Left forelimb (tissue), 1 donor: ENCODE results near the gene TMEM30A.
A peak's percentile ranks its signal among the peaks of the same experiment; 100 is the strongest.

Experiments used
- DNase-seq: peaks from one replicate; pipeline ENCODE4 v3.0.0-alpha.2; 2018; ENCODE audit warnings: low spot score

TMEM30A gene

DNA sequence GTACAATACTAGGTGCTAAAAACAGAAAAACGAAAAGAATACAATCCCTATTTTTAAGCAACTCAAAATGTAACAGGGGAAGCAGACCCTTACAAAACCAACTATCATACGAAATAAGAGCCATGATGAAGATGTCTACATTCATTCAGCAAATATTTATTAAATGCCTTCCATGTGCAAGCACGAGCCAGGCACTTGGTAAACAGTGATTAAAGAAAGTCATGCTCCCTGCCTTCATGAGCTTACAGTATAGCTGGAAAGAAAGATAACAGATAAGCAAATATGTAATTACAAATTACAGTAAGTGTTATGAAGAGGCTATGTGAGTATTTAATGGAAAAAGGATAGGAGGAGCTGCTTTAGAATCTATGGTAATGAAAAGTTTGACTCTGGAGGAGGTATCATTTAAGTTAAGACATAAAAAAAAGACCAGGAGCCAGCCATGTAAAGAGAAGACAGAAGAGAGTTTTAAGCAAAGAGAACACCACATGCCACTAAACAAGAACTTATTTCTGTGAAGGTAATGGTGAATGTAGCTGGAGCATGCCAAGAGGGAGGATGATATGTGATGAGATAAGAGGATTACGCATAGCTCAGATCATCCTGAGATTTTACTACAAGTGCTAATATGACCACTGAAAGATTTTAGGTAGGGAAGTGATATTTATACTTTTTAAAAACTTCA, 21.7 kb downstream of the TMEM30A start:
- DNase-seq: no peak

DNA sequence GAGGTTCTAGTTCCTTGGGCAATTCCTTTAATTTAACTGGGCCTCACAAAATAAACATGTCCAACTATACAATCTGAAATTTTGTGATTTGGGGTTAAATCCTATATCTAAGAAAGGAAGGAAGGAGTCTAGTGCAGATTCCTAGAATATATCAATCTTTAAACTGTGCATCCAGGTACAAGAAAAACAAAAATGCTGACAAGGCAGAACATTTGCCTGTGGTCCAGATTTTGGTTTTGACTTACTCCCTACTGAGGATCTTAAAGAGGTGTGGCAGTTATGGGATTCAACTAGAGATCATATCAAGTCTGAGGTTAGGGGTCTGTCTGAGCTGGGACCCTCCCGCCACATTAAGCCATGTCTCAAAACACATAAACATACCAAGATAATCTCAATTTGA, 23.3 kb downstream of the TMEM30A start:
- DNase-seq: no peak

DNA sequence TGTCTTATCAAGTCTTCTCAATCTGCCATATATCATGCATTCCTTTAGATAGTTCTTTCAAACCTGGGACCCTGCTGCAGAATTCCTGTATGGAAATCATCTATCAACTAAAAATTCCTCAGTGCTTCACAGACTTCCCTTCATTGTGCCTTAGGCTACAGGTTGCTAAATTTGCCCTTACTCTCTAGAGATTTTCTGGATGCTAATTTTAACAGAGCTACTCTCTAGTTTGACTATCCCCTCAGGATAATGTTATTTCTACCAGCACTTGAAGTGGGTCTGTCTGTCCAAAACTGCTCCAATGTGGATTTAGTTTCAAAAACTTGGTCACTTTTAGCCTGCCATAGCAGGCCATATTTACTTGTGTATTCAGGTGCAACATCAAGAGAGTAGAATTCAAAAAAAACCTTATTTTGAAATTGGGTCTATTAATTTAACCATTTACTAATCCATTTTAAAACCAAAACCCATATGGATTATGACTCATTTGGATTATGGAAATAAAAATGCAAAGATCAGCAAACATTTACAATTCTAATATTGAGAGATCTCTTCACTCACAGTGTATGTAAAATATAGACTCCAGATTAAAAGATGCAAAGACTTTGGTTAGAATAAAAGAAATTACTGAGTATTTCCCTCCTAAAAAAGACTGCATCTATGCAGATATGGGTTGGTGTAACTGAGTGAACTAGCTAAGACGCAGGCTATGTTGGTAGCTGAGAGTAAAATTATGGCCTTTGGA, 27.1 kb downstream of the TMEM30A start:
- DNase-seq: no peak

DNA sequence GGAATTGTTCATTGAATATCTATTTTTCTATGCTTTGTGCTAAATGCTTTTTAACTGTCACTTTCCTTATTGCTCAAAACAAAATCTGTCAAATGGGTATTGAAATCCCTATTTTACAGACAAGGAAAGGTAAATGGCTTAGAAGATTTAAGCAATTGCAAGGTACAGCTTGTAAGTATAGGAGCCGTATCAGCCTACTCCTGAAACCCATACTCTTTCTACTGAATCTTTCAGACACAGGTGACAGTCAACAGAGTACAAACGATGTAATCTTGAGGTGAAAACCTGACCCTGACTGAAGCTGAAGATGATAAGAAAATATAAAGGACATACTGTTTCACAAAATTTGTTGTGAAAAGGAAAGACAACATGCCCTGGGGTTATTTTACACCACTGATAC, 34.0 kb downstream of the TMEM30A start:
- DNase-seq: no peak

DNA sequence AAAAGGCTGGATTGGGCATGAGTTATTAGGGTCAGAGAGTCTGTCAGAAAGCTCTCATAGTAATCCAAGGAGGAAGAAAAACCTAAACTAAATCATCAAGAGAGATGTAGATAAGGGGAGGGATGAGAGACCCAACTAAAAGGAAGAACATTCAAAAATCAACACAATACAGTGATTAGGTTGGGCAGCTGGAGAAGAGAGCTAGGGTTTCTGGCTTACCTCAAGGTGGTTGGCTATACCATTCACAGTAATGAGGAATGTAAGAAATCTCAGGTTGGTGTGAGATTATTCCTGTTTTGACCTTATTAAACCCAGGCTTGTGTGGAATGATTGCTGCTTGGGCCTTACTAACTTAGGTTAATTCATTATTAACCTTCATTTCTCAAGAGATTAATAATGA, 34.8 kb downstream of the TMEM30A start:
- DNase-seq: no peak

DNA sequence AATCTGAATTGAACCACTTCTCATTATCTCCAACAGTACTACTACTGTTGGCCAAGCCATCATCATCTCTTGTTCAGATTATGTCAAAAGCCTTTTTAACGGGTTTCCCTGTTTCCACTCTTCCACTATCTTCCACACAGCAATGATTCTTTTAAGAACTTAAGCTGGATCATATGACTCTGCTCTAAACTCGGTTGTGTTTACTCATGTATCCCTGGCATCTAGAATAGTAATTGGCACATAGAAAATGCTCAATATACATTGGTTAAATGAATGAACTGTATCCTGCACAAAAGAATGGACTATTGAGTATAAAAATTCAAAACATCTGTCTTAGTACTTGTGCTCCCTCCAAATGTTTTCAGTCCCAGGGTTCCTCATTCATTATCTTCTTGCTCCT, 38.2 kb downstream of the TMEM30A start:
- no peak for DNase-seq

DNA sequence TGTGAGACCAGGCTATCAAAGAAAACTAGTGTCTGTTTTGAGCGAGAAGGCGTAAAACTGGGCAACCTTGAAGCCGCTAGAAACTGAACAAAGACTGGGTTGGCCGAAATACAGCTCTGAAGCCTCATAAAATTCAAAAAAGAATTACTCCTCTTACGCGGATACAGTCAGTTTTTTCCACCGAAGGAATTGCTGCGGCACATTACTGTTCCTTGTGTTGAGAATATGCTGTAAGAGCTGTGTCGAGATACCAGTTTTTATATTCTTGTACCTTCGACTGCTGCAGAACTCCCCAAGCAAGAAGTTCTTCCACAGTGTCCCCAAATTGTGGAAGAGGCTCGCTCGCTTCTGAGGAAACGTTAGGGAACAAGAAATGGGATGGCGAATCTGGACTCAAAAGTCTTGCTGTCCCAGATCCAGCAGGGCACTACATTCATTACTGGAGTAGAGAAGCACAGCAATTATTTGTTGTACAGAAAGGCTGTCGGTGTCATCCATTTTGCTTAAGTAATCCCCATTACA, 40.5 kb downstream of the TMEM30A start:
- DNase-seq: no peak

DNA sequence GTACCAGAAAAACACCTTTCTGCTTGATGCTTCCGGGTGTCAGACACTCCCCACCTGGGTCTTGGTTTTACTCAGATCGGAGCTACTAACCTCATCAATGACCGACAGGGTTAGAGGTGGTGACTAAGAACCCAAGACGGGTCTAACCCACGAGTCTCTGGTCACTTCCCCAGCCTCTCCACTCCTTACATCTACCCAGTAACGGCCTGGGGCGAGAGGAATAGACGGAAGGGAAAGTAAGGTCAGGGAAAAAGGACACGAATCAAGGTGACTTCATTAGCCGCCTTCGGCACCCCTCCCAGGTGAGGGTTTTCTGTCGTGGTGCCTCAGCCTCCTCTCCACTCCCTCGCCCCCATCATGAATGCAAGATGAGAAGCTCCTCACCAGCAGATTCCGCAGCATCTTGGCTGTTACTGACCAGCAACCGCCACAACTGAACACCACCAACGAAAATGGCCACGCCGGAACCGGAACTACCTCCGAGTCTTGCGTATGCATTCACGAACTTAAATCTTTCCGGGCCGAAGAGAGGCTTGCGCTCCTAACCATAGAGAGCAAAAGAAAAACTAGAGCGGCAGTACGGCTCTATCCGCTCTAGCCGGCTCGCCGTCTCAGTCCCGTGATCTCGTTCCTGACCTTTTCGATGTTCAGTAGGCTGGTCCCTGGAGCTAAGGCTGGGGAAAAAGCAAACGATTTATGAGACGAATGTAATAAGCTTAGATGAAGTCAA, 41.1 kb downstream of the TMEM30A start, which contains the start of gene COX7A2:
COX7A2 (minus strand) TSS at position 469 of the 730 bp plus-strand sequence; CDS start at position 402, 67 bp downstream.
- peak; percentile 91 for DNase-seq

DNA sequence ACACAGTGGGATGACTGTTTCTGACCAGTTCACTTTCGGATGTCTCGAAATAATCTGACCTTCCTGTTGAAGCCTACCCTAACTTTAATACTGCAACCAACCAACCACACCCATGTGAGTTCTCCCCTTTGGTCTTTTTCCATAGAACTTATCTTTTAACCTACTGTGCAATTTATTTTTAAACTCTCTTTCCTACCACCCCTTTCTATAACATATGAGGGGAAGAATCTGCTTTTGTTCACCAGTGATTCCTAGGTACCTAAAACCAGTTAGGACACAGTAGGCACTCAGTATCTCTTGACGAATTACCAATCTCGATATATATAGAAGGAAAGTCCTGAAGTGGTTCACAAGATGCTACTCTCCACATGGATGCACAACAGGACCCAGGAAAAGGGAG, 48.0 kb downstream of the TMEM30A start:
- no peak for DNase-seq

DNA sequence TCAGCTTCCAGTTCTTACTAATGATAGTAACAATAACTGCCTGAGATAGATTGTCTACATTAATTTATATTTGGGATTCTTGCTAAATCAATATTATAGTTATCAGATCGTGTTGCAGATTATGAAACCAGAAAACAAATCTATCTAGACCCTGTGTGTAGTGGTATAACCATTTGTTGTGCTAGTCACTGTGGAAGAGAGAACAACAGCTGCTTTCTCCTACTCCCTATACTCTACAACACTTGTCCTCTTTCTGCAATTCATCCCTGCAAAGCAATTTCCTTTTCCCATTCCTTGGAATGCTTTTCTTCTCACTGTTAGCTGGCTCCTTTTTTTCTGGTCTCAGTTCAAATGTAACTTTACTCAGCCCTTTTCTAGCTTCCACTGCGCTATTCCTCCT, 49.3 kb downstream of the TMEM30A start:
- DNase-seq: no peak

DNA sequence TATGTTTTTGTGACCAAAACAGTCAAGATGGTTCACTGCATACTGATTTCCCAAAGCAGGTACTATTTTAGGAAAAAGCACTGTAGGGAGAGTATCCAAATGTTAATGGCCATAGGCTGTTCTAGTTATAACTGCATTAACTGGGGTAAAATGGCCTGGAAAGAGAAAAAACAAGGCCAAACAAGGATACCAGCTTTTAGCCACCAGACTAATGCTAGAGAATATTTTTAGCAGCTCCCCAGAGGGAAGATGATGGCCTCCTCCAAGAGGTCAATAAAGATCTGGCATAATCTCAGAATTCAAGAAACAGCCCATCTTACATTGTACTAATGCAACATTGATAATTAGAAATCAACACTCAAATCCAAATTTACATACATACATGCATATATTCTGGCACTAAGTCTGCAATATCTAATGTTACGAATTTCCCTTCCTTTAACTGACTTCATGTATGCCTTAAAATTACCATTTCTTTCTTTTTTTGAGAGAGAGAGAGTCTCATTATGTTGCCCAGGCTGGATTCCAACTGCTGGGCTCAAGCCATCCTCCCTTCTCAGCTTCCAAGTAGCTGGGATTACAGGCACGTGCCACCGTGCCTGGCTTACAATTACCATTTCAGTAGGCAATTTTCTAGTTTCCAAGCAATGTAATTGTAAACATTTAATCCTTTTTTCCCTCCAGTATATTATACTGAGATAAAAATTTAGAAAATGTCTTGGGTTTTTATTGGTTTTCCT, 50.3 kb downstream of the TMEM30A start:
- no peak for DNase-seq

DNA sequence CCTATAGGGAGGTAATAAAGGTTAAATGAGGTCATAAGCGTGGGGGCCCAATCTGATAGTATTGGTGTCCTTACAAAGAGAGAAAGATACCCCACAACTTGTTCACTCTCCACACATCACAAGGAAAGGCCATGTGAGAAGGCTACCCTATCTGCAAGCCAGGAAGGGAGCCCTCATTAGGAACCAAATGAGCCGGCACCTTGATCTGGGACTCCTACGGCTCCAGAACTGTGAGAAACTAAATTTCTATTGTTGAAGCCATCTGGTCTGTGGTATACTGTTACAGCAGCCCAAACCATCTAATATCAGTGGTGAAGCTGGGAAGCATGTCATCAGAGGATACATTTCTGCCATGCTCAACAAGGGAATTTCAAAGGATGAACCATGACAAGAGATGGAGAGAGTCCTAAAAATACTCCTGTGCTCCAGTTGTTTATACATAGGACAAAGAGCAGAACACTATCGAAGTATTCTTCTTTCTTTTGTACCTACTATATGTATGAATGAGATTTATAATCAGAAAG, 51.4 kb downstream of the TMEM30A start:
- no peak for DNase-seq

DNA sequence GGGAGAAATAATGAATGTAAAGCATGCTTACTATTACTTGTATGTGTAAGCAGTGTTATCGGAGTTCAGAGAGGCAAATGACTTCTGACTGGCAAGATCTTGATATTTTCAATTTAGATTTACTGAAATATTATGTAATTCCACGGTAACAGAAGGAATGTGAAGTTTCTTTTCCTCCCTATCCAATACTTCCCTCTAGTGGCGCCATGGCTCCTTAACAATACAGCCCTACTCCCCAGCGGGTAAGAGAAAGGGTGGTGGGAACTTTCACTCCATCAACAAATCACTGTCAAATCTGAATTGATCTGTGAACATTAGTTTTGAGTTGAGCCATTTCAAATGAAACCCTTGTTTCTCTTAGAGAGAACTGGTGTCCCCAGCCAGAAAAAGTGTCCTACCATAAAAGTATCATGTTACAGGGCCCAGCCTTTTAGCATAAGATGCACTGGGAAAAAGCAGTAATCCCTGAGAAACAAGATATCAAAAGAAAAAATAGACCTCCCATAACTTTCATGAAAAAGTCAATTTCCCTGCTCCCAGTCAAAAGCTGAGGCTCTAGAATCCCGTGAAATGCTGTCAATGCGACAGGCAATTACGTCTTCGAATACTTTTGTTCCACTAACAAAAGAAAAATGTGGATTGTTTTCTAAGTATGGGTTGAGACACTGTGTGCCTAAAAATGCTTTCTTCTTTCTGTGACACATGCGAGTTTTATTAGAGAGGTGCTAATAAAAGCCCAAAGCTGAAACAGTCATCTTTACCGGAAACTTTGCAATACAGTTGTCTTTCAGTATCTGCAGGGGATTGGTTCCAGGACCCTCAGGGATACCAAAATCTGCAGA, 53.9 kb downstream of the TMEM30A start:
- DNase-seq: no peak

DNA sequence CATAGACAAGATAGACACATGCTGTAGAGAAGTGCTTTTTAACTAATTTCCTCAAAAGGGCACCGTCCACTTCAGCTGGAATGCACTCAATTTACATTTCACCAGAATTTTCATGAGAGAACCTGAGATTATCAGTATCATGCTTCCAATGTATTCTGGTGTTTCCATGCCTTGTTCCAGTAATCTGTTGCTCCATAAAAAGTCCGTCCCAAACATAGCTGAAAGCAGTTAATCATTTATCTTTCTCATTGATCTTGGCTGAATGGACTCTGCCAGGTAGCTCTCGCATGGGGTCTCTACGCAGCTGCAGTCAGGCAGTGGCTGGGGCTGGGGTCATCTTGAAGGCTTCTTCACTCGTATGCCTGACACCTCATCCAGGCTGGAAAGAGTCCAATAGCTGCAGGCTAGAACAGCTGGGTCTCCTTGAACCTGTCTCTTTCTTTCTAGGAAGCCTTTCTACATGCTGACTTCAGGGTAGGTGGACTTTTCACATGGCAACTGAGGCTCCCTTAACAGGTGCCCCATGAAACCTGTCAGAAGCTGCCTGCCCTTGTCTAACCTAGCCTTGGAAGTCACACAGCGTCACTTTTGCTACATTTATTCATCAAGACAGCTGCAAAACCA, 60.2 kb downstream of the TMEM30A start:
- DNase-seq: no peak

DNA sequence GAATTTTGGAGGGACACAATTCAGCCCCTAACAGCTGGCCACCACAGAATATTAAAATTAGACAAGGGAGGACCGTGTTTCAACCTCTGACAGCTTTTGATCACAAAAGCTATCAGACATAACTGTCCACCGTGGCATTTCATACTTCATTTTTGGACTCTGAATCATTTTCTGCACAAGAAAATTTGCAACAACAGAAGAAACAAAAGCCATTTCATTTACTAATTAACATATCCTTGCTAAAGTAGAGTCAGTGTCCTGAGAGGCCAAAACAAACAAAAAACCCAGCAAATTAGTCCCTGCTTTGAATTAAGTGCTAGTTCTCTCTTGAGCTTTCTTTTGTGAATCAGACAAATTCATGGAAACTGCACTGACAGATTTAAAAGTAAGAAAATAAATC, 61.2 kb downstream of the TMEM30A start:
- no peak for DNase-seq

DNA sequence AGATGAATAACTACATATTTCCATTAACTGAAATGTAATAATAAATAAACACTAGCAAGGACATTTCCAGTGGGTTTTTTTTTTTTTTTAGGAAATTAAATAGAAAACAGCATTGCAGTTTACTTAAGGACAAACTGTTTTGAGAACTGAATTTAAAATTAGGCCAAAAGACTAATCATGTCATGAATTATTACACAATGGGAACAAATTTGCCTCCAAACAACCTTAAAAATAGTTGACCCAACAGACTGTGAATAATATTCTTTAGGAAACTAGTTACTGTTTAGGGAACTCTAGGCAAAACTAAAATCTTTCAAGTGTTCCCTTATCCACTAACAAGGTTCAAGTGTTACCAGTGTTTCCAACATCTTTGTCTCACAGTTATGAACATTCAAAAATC, 62.3 kb downstream of the TMEM30A start:
- DNase-seq: no peak

DNA sequence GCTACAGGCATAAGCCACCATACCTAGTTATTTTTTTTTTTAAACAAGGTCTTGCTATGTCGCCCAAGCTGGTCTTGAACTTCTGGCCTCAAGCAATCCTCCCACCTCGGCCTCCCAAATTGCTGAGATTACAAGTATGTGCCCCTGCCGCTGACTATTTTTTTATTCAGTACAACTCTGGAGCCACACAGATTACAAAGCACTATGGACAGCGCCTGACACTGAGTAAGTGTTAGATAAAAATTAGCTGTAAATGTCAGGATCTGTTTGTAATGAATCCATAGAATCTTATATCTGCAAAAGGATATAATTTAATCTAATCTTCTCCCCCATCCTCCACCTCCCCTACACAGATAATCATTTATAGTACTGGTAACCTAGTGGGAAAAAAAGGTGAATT, 63.5 kb downstream of the TMEM30A start:
- no peak for DNase-seq

DNA sequence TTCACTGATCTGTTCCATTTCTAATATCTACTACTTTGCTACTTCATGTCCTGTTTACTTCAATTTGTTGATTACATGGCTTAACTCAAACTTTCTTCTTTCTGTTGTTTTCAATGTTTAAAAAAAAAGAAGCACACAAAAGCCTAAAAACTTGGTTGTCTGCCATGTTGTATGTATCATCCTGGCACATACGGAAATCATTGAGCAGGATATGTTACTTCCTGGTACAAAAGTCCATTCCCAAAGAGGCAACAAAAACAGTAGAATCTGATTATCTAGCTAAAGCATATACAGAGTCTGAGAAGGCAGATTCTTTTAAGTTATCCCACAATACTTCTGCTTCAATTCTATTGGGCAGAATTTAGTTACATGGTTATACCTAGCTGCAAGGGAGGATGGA, 64.2 kb downstream of the TMEM30A start:
- DNase-seq: no peak

DNA sequence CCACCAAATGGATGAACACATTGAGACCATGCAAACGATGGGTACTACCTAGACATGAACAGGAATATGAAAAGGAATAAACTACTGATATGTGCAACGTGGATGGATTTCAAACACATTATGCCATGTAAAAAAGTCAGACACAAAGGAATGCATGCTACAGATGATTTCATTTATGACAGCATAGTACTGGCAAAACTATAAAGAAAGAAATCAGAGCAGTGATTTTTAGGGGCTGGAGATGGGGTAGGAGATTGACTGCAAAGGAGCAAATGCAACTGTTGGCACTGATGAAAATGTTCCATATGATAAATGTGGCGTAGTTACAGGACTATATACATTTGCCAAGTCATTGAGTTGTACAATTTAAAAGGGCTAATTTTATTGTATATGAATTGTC, 65.3 kb downstream of the TMEM30A start:
- DNase-seq: no peak

DNA sequence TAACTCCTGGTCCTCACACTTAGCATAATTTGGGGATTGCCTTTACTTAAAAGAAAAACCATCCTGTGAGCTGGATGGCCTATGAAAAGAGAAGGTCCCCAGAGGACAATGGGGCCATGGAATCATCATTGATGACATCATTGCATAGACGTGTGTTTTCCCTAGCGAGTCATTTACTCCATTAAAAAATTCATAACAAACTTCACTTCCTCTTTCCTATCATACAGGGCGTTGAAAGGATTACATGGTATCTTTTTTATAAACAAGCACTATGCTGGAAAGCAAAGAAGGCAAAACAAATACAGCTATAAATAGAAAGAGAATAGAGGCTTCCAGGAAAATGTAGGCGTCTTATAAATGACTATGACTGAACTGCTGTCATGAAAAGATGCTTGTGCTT, 67.4 kb downstream of the TMEM30A start:
- DNase-seq: no peak
